ENCODE data around the gene CRACR2A.

DNA sequence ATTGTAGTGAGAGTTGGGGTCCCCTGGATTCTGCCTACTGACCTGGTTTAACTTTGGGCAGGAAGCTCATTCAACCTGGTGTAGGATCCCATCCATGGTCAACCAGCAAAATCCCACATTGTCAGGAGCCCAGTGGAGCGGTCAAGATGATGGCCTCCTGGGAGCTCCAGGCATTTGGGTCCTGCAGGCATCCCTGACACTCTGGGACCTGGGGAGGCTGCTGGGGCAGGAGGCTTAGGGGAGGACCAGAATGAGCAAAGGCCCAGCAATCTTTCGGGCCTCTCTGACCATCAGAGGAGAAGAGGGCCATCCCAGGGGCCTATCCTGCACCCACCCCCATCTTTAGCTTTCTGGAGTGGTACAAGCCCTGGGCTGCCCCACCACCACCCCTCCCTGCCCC is 157.9 kb downstream of the CRACR2A start:
- no peak for TF ChIP-seq BHLHE40 (IDR thresholded peaks at IDR 0.05; ENCODE audit: borderline replicate concordance)
- no peak for TF ChIP-seq FOXK2 (IDR thresholded peaks at IDR 0.05)
- no peak for TF ChIP-seq LEF1 (IDR thresholded peaks at IDR 0.05; ENCODE audit: borderline replicate concordance)
- no peak for TF ChIP-seq CTBP1 (IDR thresholded peaks at IDR 0.05; ENCODE audit: borderline replicate concordance)
- TF ChIP-seq FOXM1 (IDR thresholded peaks at IDR 0.05; ENCODE audit: borderline replicate concordance), result no peak
- no peak for TF ChIP-seq ELF4 (IDR thresholded peaks at IDR 0.05)
- TF ChIP-seq FOXA1 (IDR thresholded peaks at IDR 0.05), result no peak
- TF ChIP-seq TARDBP (IDR thresholded peaks at IDR 0.05), result no peak
- TF ChIP-seq ARNT (IDR thresholded peaks at IDR 0.05), result no peak
- TF ChIP-seq SUZ12 (IDR thresholded peaks at IDR 0.05), result no peak
- TF ChIP-seq SP1 (IDR thresholded peaks at IDR 0.05), result no peak
- no peak for TF ChIP-seq NFRKB (IDR thresholded peaks at IDR 0.05)
- TF ChIP-seq HDGF (IDR thresholded peaks at IDR 0.05; ENCODE audit: borderline replicate concordance), result no peak

Data from HEK293T (cell line).